BE2C (cell line): ENCODE measurements around the gene YKT6.

Experiments used
- DNase-seq: peaks from one replicate; pipeline ENCODE4 v3.0.0-alpha.2; 2020
- H3K27me3 ChIP-seq: fragments of 250-450 bp; sonication (Bioruptor Pico); 2 replicates; pipeline ENCODE4 v1.5.1; 2020; ENCODE audit warnings: mild to moderate bottlenecking
- H3K36me3 ChIP-seq: fragments of 250-450 bp; sonication (Bioruptor Pico); 2 replicates; pipeline ENCODE4 v1.5.1; 2020; ENCODE audit warnings: mild to moderate bottlenecking
- H3K4me1 ChIP-seq: fragments of 250-450 bp; sonication (Bioruptor Pico); 2 replicates; pipeline ENCODE4 v1.5.1; 2020
- H3K4me3 ChIP-seq: 2 replicates; pipeline ENCODE4 v1.5.1; 2011; ENCODE audit warnings: low read depth, low read length
- H3K9me3 ChIP-seq: fragments of 250-450 bp; sonication (Bioruptor Pico); 2 replicates; pipeline ENCODE4 v1.5.1; 2020
- CTCF ChIP-seq: IDR thresholded peaks from 2 replicates; pipeline ENCODE4 v1.5.1; 2012; ENCODE audit warnings: mild to moderate bottlenecking, low read depth, low read length

YKT6 gene

GRCh38 chr7:44210107-44210506 is 9.3 kb downstream of the YKT6 start:
- no peaks in the 10 kb centered on the region for H3K9me3 ChIP-seq
- H3K4me1 ChIP-seq: no peaks in the 10 kb centered on the region
- no peak for DNase-seq
- TF ChIP-seq CTCF: no peak
- no peaks in the 10 kb centered on the region for H3K27me3 ChIP-seq
- H3K36me3 ChIP-seq: peaks cover 44% of the 10 kb centered on the region
- H3K4me3 ChIP-seq: no peak overlapping the region

GRCh38 chr7:44211126-44211675 is 10.4 kb downstream of the YKT6 start:
- no peak for TF ChIP-seq CTCF
- peaks cover 35% of the 10 kb centered on the region for H3K36me3 ChIP-seq
- H3K27me3 ChIP-seq: no peaks in the 10 kb centered on the region
- H3K4me1 ChIP-seq: no peaks in the 10 kb centered on the region
- no peak for DNase-seq
- no peak overlapping the region for H3K4me3 ChIP-seq
- no peaks in the 10 kb centered on the region for H3K9me3 ChIP-seq

- no peak for TF ChIP-seq CTCF
- DNase-seq: no peak
- Histone ChIP-seq H3K36me3 (peaks cover 28% of the 10 kb centered on the region), H3K9me3 (no peaks in the 10 kb centered on the region), H3K4me3 (no peak overlapping the region), H3K27me3 (no peaks in the 10 kb centered on the region), H3K4me1 (no peaks in the 10 kb centered on the region)
Measured at GRCh38 chr7:44212018-44212417, 11.2 kb downstream of the YKT6 start.

GRCh38 chr7:44212581-44213184 is 11.9 kb downstream of the YKT6 start:
- no peak for TF ChIP-seq CTCF

GRCh38 chr7:44213206-44213876 is 12.6 kb downstream of the YKT6 start:
- H3K27me3 ChIP-seq: no peaks in the 10 kb centered on the region
- no peaks in the 10 kb centered on the region for H3K4me1 ChIP-seq
- TF ChIP-seq CTCF: no peak
- no peak overlapping the region for H3K4me3 ChIP-seq
- DNase-seq: no peak
- H3K36me3 ChIP-seq: peaks cover 17% of the 10 kb centered on the region
- H3K9me3 ChIP-seq: no peaks in the 10 kb centered on the region

More at GRCh38 chr7:44212581-44213184, 11.9 kb downstream of the YKT6 start:
- H3K4me3 ChIP-seq: no peak overlapping the region
- no peaks in the 10 kb centered on the region for H3K9me3 ChIP-seq
- no peak for DNase-seq
- no peaks in the 10 kb centered on the region for H3K4me1 ChIP-seq
- peaks cover 22% of the 10 kb centered on the region for H3K36me3 ChIP-seq
- H3K27me3 ChIP-seq: no peaks in the 10 kb centered on the region

- Histone ChIP-seq H3K27me3 (no peaks in the 10 kb centered on the region), H3K36me3 (peaks cover 11% of the 10 kb centered on the region), H3K4me3 (no peak overlapping the region), H3K4me1 (no peaks in the 10 kb centered on the region), H3K9me3 (no peaks in the 10 kb centered on the region)
- no peak for TF ChIP-seq CTCF
- no peak for DNase-seq
Measured at GRCh38 chr7:44213877-44214388, 13.2 kb downstream of the YKT6 start.
